Gastrocnemius medialis (tissue), 4 donors: Measurements from ENCODE around the gene FAT3. TPM values are rescaled to one million over a fixed set of nuclear protein-coding genes. Genes with fewer than 3 reads are reported as not detected.

Experiments used
- ATAC-seq, 2 donors: fragments of 150-250 bp; one replicate each; pipeline ENCODE4 v1.9.1; 2016
- DNase-seq, 2 donors: peaks; one replicate each; pipeline ENCODE4 v3.0.0-alpha.2; 2019
- H3K27ac ChIP-seq, 4 donors: fragments of 200-600 bp; sonication (generic); 1 replicate in 1 of 4; 2 replicates in 3 of 4; pipeline ENCODE4 v1.5.1; 2016 to 2018; ENCODE audit warnings: mild to moderate bottlenecking in 2 of 4, moderate library complexity in 1 of 4
- H3K27me3 ChIP-seq, 3 donors: fragments of 200-600 bp; sonication (generic) in 2 of 3; 1 replicate in 1 of 3; 2 replicates in 2 of 3; pipeline versions ENCODE4 v1.5.1 to v1.6.0; 2016 to 2019; ENCODE audit warnings: mild to moderate bottlenecking in 1 of 3, moderate library complexity in 1 of 3
- H3K36me3 ChIP-seq, 2 donors: fragments of 200-600 bp; sonication (generic) in 1 of 2; one replicate each; pipeline ENCODE4 v1.5.1; 2017 to 2018
- H3K4me1 ChIP-seq, 2 donors: fragments of 200-600 bp; sonication (generic) in 1 of 2; one replicate each; pipeline ENCODE4 v1.5.1; 2016 to 2017; ENCODE audit warnings: mild to moderate bottlenecking in 2 of 2
- H3K4me3 ChIP-seq, 4 donors: fragments of 200-600 bp; sonication (generic) in 3 of 4; 1 replicate in 1 of 4; 2 replicates in 3 of 4; pipeline ENCODE4 v1.5.1; 2016 to 2019; ENCODE audit warnings: mild to moderate bottlenecking in 2 of 4
- H3K9me3 ChIP-seq, 3 donors: fragments of 200-600 bp; sonication (generic) in 2 of 3; 1 replicate in 1 of 3; 2 replicates in 2 of 3; pipeline ENCODE4 v1.5.1; 2016 to 2019
- CTCF ChIP-seq, 5 experiments: fragments of 450-650 bp in 3 of 5; fragments of 200-600 bp in 2 of 5; sonication (generic) in 2 of 5; IDR thresholded peaks in 4 of 5; conservative IDR thresholded peaks in 1 of 5; 1 replicate in 4 of 5; 2 replicates in 1 of 5; pipeline ENCODE4 v1.5.1; 2016 to 2019; ENCODE audit warnings: antibody characterized with exemption in 5 of 5, mild to moderate bottlenecking in 3 of 5, moderate library complexity in 3 of 5
- POLR2A ChIP-seq, 2 donors: fragments of 450-650 bp; IDR thresholded peaks; one replicate each; pipeline ENCODE4 v1.6.1; 2017; ENCODE audit warnings: antibody characterized with exemption in 2 of 2, mild to moderate bottlenecking in 2 of 2, moderate library complexity in 2 of 2
- in situ Hi-C, 4 donors: fragments of 200-750 bp; cut with MboI; loops; one replicate each; pipeline versions ENCODE4 v1.15.0 to v1.8.0; 2017; ENCODE audit warnings: low sequenced_read_pairs in 4 of 4
- intact Hi-C: fragments of 100-400 bp; cut with DNase I; formaldehyde crosslinking; loops from one replicate; pipeline ENCODE4 v1.15.1; 2023; ENCODE audit warnings: low total_unique reads
- total RNA-seq, 4 donors: library from RNA; depleted of rRNA; stranded (reverse); fragments of >200 nt; gene quantifications; one replicate each; pipeline versions ENCODE4 v1.1.0 to v1.2.3, GENCODE V29; 2016

FAT3 gene
- total RNA-seq, 4 donors from 2014 or later = 0.15 to 1.4 (median 0.44) TPM

- Histone ChIP-seq H3K36me3 (no peaks in the 10 kb centered on the region), H3K9me3 (no peaks in the 10 kb centered on the region), H3K4me1 (no peaks in the 10 kb centered on the region), H3K27me3 (no peaks in the 10 kb centered on the region), H3K27ac (no peak overlapping the region), H3K4me3 (no peak overlapping the region)
- intact Hi-C loops = no loop called here
- in situ Hi-C loops = no loop called here
- no peak for TF ChIP-seq CTCF (IDR thresholded peaks at IDR 0.05 in 4 of 5, conservative IDR thresholded peaks at IDR 0.05 in 1 of 5)
- TF ChIP-seq POLR2A (IDR thresholded peaks at IDR 0.05) = no peak
- DNase-seq = peak; percentile 17 to 65
- peak; percentile 65 to 76 for ATAC-seq
Observed at GRCh38 chr11:92272651-92273050, 48.0 kb downstream of the FAT3 start.
